Calu3 (cell line): Measurements from ENCODE around the gene DDX18. TPM values are rescaled to one million over a fixed set of nuclear protein-coding genes. Genes with fewer than 3 reads are reported as not detected.
"Not testable (repeated sequence)": the region's sequence is repeated elsewhere in the genome, so short reads cannot be mapped to it uniquely, and the experiment has no call there.

ENCODE experiments used
- BruUV-seq: library from RNA; stranded (reverse); fragments of 400-500 nt; replicated peaks from 2 replicates; lab custom pipeline; 2021; lab: Mats Ljungman, UMichigan
- CTCF ChIA-PET: fragments of 300-600 bp; sonication (Branson Sonifier 250); formaldehyde crosslinking; loops from one replicate; lab custom pipeline; 2022; ENCODE audit warnings: antibody characterized with exemption; lab: Charles Lee
- DNase-seq: peaks from one replicate; pipeline ENCODE4 v3.0.0; 2022
- H3K27ac Mint-ChIP-seq: one replicate; pipeline ENCODE4 v1.8.0; 2022; ENCODE audit warnings: mixed read lengths; ENCODE audit not compliant: unreplicated experiment
- H3K27me3 Mint-ChIP-seq: one replicate; pipeline ENCODE4 v1.8.0; 2022; ENCODE audit warnings: mixed read lengths; ENCODE audit not compliant: unreplicated experiment
- H3K36me3 Mint-ChIP-seq: one replicate; pipeline ENCODE4 v1.8.0; 2022; ENCODE audit warnings: mild to moderate bottlenecking, moderate library complexity, mixed read lengths; ENCODE audit not compliant: insufficient read depth, unreplicated experiment
- H3K4me1 Mint-ChIP-seq: one replicate; pipeline ENCODE4 v1.8.0; 2022; ENCODE audit warnings: mild to moderate bottlenecking, low read depth, mixed read lengths; ENCODE audit not compliant: unreplicated experiment
- H3K4me3 Mint-ChIP-seq: one replicate; pipeline ENCODE4 v1.8.0; 2022; ENCODE audit warnings: mild to moderate bottlenecking, low read depth, moderate library complexity, mixed read lengths; ENCODE audit not compliant: unreplicated experiment
- H3K9me3 Mint-ChIP-seq: one replicate; pipeline ENCODE4 v1.8.0; 2022; ENCODE audit warnings: low read depth, mixed read lengths; ENCODE audit not compliant: unreplicated experiment
- intact Hi-C: fragments of 100-400 bp; cut with micrococcal nuclease; formaldehyde crosslinking; loops from one replicate; pipeline ENCODE4 v1.10.0; 2022; ENCODE audit not compliant: unreplicated experiment
- total RNA-seq: library from RNA; stranded (reverse); gene quantifications from 2 replicates; pipeline ENCODE4 v1.2.3, GENCODE V29; 2022
- TF ChIP-seq, protein P1 (sequence below): fragments of 200-600 bp; IDR thresholded peaks from one replicate; pipeline ENCODE4 v1.8.0; 2022; ENCODE audit warnings: antibody characterized with exemption; ENCODE audit not compliant: unreplicated experiment

DDX18 gene
- total RNA-seq, 1 experiment from 2014 or later: 114 TPM

- BruUV-seq: no TSS peak
- CTCF ChIA-PET: no interaction called here
- intact Hi-C loops: loop anchor here (10.0 kb wide), 3 partner anchors 139 to 1049 kb away; no protein-coding TSS in a partner anchor
- peaks cover 46% of the 10 kb centered on the region for H3K36me3 Mint-ChIP-seq
- peaks cover 7% of the 10 kb centered on the region for H3K4me1 Mint-ChIP-seq
- H3K4me3 Mint-ChIP-seq: peak overlapping the region; percentile 90
- TF ChIP-seq, protein P1, sequence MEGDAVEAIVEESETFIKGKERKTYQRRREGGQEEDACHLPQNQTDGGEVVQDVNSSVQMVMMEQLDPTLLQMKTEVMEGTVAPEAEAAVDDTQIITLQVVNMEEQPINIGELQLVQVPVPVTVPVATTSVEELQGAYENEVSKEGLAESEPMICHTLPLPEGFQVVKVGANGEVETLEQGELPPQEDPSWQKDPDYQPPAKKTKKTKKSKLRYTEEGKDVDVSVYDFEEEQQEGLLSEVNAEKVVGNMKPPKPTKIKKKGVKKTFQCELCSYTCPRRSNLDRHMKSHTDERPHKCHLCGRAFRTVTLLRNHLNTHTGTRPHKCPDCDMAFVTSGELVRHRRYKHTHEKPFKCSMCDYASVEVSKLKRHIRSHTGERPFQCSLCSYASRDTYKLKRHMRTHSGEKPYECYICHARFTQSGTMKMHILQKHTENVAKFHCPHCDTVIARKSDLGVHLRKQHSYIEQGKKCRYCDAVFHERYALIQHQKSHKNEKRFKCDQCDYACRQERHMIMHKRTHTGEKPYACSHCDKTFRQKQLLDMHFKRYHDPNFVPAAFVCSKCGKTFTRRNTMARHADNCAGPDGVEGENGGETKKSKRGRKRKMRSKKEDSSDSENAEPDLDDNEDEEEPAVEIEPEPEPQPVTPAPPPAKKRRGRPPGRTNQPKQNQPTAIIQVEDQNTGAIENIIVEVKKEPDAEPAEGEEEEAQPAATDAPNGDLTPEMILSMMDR: no peak
- peak overlapping the region; percentile 89 for H3K27ac Mint-ChIP-seq
- H3K9me3 Mint-ChIP-seq: no peaks in the 10 kb centered on the region
- DNase-seq: no peak
- no peaks in the 10 kb centered on the region for H3K27me3 Mint-ChIP-seq
Observed at GRCh38 chr2:117815946-117816345, 1.5 kb downstream of the DDX18 start.

GRCh38 chr2:117818921-117819320, 4.4 kb downstream of the DDX18 start:
- no peak for DNase-seq
- Mint-ChIP-seq H3K4me1 (peaks cover 7% of the 10 kb centered on the region), H3K9me3 (no peaks in the 10 kb centered on the region), H3K36me3 (peaks cover 60% of the 10 kb centered on the region), H3K27me3 (no peaks in the 10 kb centered on the region), H3K4me3 (no peak overlapping the region), H3K27ac (no peak overlapping the region)
- intact Hi-C loops: loop anchor here (10.0 kb wide), 3 partner anchors 136 to 1046 kb away; no protein-coding TSS in a partner anchor
- BruUV-seq: no TSS peak
- TF ChIP-seq, protein P1: no peak
- CTCF ChIA-PET: no interaction called here

- no peak overlapping the region for H3K27ac Mint-ChIP-seq
- BruUV-seq: no TSS peak
Observed at GRCh38 chr2:117820444-117820843, 6.0 kb downstream of the DDX18 start.

DNA sequence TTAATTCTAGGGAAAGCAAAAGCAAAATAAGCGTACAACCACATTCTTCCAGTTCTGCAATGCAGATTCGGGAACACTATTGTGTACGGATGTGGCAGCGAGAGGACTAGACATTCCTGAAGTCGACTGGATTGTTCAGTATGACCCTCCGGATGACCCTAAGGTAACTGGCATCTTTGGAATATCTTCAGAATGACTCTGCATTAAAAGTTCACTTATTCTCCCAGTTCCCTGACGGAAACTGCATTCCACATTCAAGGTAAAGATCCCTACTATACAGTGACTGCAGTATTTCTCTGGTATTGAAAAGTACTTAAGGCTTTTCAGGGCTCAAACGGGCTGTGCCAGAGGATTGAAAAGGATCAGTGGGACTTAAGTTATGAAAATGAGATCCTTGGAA, 10.9 kb downstream of the DDX18 start:
- no peak overlapping the region for H3K27ac Mint-ChIP-seq
- no TSS peak for BruUV-seq
- no peaks in the 10 kb centered on the region for H3K9me3 Mint-ChIP-seq
- H3K4me1 Mint-ChIP-seq: no peaks in the 10 kb centered on the region
- no peak overlapping the region for H3K4me3 Mint-ChIP-seq
- DNase-seq: no peak
- intact Hi-C loops: no loop called here
- TF ChIP-seq, protein P1: no peak
- H3K27me3 Mint-ChIP-seq: no peaks in the 10 kb centered on the region
- CTCF ChIA-PET: no interaction called here
- peaks cover 39% of the 10 kb centered on the region for H3K36me3 Mint-ChIP-seq

More at GRCh38 chr2:117820444-117820843, 6.0 kb downstream of the DDX18 start:
- intact Hi-C loops: no loop called here
- no peak overlapping the region for H3K4me3 Mint-ChIP-seq
- DNase-seq: no peak
- peaks cover 7% of the 10 kb centered on the region for H3K4me1 Mint-ChIP-seq
- no peaks in the 10 kb centered on the region for H3K9me3 Mint-ChIP-seq
- peaks cover 48% of the 10 kb centered on the region for H3K36me3 Mint-ChIP-seq
- H3K27me3 Mint-ChIP-seq: no peaks in the 10 kb centered on the region
- TF ChIP-seq, protein P1: no peak
- CTCF ChIA-PET: no interaction called here

- DNase-seq, H3K9me3 Mint-ChIP-seq, intact Hi-C loops, BruUV-seq, H3K4me1 Mint-ChIP-seq, H3K4me3 Mint-ChIP-seq, CTCF ChIA-PET, H3K27me3 Mint-ChIP-seq, H3K27ac Mint-ChIP-seq: not testable (repeated sequence)
- peaks cover 37% of the 10 kb centered on the region for H3K36me3 Mint-ChIP-seq
Observed at GRCh38 chr2:117827464-117827863, 13.0 kb downstream of the DDX18 start.
